IMR-90 (cell line): ENCODE results near the gene PDE4B.

Experiments used
- BHLHE40 ChIP-seq: fragments of 150-350 bp; IDR thresholded peaks from 2 replicates; pipeline ENCODE4 v1.6.1; 2016; ENCODE audit warnings: mild to moderate bottlenecking, low read depth, low read length
- CEBPB ChIP-seq: IDR thresholded peaks from 2 replicates; pipeline ENCODE4 v1.6.1; 2012; ENCODE audit warnings: low read depth, low read length, improper control_type of control experiment
- CHD1 ChIP-seq: IDR thresholded peaks from 2 replicates; pipeline ENCODE4 v1.6.1; 2012; ENCODE audit warnings: low read depth, low read length, improper control_type of control experiment
- ELK1 ChIP-seq: fragments of 150-350 bp; IDR thresholded peaks from 2 replicates; pipeline ENCODE4 v1.6.1; 2016; ENCODE audit warnings: low read depth, mild to moderate bottlenecking, low read length, moderate library complexity, borderline replicate concordance
- MAZ ChIP-seq: IDR thresholded peaks from 2 replicates; pipeline ENCODE4 v1.6.1; 2012; ENCODE audit warnings: low read depth, mild to moderate bottlenecking, low read length, improper control_type of control experiment, moderate library complexity, borderline replicate concordance
- MXI1 ChIP-seq: IDR thresholded peaks from 2 replicates; pipeline ENCODE4 v1.6.1; 2012; ENCODE audit warnings: low read depth, mild to moderate bottlenecking, low read length, moderate library complexity, borderline replicate concordance
- NFE2L2 ChIP-seq: fragments of 150-350 bp; IDR thresholded peaks from 2 replicates; pipeline ENCODE4 v1.6.1; 2016; ENCODE audit warnings: low read depth, mild to moderate bottlenecking, low read length
- POLR2A ChIP-seq: IDR thresholded peaks from 2 replicates; pipeline ENCODE4 v1.6.1; 2012; ENCODE audit warnings: mild to moderate bottlenecking, low read depth, low read length
- RAD21 ChIP-seq: IDR thresholded peaks from 2 replicates; pipeline ENCODE4 v1.6.1; 2012; ENCODE audit warnings: low read length, improper control_type of control experiment
- RCOR1 ChIP-seq: IDR thresholded peaks from 2 replicates; pipeline ENCODE4 v1.6.1; 2012; ENCODE audit warnings: mild to moderate bottlenecking, low read length, improper control_type of control experiment; ENCODE audit not compliant: insufficient replicate concordance
- RFX5 ChIP-seq: IDR thresholded peaks from 2 replicates; pipeline ENCODE4 v1.8.0; 2012; ENCODE audit warnings: low read depth, mild to moderate bottlenecking, low read length, moderate library complexity
- SMC3 ChIP-seq: fragments of 150-350 bp; IDR thresholded peaks from 2 replicates; pipeline ENCODE4 v1.6.1; 2016; ENCODE audit warnings: low read depth, mild to moderate bottlenecking, antibody characterized with exemption, low read length, moderate library complexity
- USF2 ChIP-seq: fragments of 150-350 bp; IDR thresholded peaks from 2 replicates; pipeline ENCODE4 v1.6.1; 2017; ENCODE audit warnings: mild to moderate bottlenecking, antibody characterized with exemption, low read length, low read depth
- TF ChIP-seq, protein P1 (sequence below): conservative IDR thresholded peaks from 2 replicates; pipeline ENCODE4 v1.5.1; 2012; ENCODE audit warnings: mild to moderate bottlenecking, low read depth, low read length, improper control_type of control experiment

- TF ChIP-seq, protein P1, sequence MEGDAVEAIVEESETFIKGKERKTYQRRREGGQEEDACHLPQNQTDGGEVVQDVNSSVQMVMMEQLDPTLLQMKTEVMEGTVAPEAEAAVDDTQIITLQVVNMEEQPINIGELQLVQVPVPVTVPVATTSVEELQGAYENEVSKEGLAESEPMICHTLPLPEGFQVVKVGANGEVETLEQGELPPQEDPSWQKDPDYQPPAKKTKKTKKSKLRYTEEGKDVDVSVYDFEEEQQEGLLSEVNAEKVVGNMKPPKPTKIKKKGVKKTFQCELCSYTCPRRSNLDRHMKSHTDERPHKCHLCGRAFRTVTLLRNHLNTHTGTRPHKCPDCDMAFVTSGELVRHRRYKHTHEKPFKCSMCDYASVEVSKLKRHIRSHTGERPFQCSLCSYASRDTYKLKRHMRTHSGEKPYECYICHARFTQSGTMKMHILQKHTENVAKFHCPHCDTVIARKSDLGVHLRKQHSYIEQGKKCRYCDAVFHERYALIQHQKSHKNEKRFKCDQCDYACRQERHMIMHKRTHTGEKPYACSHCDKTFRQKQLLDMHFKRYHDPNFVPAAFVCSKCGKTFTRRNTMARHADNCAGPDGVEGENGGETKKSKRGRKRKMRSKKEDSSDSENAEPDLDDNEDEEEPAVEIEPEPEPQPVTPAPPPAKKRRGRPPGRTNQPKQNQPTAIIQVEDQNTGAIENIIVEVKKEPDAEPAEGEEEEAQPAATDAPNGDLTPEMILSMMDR, result no peak
- TF ChIP-seq BHLHE40, result no peak
- no peak for TF ChIP-seq POLR2A
- no peak for TF ChIP-seq CHD1
- no peak for TF ChIP-seq USF2
- TF ChIP-seq NFE2L2, result no peak
- no peak for TF ChIP-seq RAD21
- TF ChIP-seq MXI1, result no peak
- no peak for TF ChIP-seq CEBPB
- no peak for TF ChIP-seq RCOR1
- no peak for TF ChIP-seq RFX5
- TF ChIP-seq SMC3, result no peak
- TF ChIP-seq MAZ, result no peak
- TF ChIP-seq ELK1, result no peak
Measured at GRCh38 chr1:66220477-66220876, 427.8 kb downstream of the PDE4B start.
